GM15510 (cell line): ENCODE results near the gene FREY1.

Experiments
- POLR2A ChIP-seq: IDR thresholded peaks from 3 replicates; pipeline ENCODE4 v1.6.1; 2011; ENCODE audit warnings: borderline replicate concordance; ENCODE audit not compliant: insufficient read length; ENCODE audit errors: extremely low read depth

FREY1 gene

DNA sequence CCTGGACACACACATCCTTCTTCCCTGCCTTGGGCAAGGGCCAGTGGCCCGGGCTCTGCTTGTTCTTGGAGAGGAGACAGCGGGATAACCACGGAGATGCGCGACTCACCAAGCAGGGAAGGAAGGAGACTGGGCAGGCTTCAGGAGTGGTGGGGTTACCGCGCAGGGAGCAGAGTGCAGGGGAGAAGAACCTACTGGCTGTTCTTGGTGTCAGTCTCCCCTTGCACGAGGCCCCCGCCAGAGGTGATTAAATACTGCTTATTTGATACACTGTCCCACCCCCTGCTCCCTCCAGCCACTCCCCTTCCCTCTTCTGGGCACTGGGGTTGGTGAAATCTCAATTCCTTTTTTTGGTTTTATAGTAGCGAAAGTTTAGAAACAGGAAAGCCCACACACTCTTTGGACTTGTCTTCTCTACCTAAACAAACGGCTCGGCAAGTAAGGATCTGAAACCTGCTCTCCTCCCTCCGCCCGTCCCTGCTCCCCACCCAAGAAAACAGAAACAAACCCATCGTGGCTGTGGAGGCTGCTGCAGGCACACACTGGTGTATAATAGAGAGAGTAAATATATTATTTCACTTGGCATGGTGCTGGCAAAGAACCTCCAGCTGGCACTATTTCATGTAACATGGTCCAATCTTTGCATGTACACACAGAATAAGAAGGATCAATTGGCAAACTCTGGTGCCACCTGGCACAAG, 26.2 kb upstream of the FREY1 start:
- TF ChIP-seq POLR2A = no peak

DNA sequence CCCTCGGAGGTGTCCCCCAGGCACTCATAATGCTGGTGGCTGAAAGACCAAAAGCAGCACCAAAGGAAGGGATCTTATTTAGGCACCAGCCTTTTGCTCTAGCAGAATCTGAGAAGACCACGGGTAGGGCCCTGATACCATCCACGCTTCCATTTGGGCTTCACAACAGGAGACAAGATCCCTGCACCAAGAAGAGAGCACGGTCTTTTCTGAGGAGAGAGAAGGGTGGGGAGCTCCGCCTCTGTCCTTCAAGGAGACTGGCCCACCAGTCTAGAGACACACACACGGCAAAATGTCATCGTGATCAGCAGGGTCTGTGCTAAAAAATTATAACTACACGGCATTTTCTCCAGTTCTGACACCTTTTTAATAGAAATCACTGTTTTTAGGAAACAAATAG, 25.1 kb upstream of the FREY1 start:
- TF ChIP-seq POLR2A = no peak

DNA sequence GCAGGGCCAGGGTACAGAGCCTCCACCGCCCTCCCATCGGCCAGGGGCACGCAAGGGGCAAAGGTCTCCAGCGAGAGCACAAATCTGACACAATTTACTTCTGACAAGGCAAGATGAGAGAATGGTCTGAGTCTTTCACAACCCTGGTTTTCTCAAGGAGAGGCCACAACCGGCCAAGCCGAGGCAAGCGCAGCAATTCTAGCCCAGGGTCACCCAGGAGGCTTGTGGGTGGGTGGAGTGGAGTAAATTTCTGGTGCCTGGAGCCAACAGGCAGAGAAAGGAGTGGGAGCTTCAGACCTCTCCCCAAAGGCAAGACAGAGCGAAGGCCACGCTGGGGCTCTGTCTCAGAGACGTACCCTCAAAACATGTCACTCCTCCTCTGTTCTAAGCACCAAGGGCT, 24.7 kb upstream of the FREY1 start:
- no peak for TF ChIP-seq POLR2A

DNA sequence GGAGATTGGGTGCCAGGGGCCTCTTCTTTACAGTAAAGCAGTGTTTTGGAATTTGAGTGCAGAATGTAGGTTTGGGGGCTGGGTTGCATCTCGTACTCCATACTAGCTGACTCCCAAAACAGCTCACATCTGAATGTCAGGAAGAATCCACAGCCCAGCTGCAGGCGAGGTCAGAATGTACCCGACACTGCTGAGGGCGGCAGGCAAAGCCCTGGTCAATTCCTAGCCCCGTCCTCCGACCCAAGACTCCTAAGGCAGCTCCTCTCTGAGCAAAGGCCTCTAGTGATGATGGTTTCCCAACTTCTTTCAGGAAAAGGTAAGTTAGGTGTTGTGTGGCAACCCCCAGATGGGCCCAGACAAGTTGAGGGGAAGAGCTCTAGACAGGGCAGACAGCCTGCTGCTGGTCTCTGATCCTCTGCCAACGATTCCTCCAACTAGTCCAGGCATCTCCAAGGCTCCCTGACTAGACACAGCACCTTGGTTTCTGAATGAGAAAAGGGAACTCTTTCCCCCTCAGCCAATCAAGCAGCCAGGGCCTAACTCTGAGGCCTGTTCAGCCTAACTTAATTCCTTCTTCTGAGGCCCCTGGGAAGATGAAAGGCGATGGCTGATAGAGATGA, 24.0 kb upstream of the FREY1 start:
- TF ChIP-seq POLR2A = no peak

DNA sequence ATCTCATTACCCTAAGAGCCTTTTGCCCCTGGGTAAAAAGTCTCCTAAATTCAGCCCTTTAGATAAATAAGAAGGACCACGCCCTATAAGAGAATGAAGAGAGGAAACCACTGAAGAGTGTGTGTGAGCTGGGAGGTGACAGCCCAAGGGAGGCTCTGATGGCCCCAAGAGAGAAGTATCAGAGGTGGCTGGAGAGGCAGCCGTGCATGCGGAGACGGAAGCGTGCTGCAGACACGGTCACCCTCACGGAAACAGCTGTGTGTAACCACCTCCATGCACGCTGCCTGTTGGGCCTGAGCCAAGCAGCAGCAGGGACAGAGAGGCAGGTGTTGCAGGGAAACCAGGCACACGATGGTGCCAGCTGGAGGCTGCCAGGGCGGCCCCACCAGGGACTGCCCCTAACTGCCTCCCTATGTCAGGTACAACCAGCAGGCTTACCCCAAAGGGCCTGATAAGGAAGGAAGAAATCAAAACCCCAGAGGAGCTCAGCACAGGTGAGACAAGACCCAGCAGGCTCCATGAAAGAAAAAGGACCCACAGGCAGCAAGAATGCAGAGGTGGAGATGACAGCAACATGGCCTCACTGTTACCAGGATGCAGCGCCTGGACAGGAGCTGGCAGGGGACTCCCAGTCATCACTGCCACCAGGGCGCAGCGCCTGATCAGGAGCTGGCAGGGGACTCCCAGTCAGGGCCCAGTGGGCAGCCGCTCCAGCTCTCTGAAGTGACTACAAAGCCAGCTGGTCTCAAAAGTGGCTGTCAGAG, 23.1 kb upstream of the FREY1 start:
- TF ChIP-seq POLR2A = no peak

DNA sequence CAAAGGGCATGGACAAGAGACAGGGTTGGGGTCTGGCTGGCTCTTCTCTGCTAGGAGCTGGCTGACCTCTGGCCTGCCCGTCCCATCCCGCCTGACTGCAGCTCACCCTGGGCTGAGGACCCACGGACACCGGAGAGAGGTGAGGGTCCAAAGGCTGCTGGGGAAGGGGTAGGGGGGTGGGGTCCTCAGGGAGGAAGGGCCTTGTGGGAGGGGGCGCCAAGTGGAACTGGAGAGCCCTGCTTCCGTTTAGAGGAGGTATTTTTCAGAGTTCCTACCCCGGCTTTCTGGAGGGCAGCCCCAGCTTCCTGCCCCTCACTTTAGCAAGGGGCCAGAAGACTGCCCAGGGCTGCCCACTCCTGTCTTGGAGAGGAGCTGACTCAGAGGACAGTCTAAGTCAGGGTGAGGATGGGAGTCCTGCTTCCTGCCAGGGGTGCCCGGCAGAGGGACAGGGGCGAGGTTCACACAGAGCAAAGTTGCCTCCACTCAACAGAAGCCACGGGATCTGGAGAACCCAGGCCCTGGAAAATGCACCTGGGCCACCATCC, 22.5 kb upstream of the FREY1 start:
- TF ChIP-seq POLR2A = no peak

DNA sequence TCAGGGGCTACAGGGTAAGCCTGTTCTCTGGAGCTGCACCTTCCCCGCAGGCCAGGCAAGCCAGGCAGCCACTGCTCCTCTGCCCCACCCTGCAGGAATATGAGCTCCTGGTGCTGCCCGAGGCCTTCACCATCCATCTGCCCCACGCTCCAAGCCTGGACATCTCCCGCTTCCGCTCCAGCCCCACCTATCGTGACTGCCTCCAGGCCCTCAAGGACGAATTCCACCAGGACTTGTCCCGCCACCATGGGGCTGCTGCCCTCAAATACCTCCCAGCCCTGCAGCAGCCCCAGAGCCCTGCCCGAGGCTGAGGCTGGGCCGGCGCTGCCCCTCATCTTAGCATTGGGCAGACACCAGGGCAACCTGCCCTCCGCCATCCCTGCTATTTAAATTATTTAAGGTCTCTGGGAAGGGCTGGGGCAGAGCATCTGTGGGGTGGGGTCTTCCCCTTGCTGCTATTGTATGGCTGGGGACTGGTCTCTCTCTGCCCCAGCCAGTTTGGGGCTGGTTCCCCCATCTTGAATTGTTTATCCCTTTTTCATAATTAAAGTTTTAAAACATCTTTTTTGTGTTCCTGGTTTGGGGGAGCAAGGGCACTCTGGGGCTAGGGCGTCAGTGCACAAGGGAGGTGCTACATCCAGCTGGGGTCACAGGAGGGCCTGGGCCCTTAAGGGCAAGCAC, 21.6 kb upstream of the FREY1 start:
- no peak for TF ChIP-seq POLR2A

DNA sequence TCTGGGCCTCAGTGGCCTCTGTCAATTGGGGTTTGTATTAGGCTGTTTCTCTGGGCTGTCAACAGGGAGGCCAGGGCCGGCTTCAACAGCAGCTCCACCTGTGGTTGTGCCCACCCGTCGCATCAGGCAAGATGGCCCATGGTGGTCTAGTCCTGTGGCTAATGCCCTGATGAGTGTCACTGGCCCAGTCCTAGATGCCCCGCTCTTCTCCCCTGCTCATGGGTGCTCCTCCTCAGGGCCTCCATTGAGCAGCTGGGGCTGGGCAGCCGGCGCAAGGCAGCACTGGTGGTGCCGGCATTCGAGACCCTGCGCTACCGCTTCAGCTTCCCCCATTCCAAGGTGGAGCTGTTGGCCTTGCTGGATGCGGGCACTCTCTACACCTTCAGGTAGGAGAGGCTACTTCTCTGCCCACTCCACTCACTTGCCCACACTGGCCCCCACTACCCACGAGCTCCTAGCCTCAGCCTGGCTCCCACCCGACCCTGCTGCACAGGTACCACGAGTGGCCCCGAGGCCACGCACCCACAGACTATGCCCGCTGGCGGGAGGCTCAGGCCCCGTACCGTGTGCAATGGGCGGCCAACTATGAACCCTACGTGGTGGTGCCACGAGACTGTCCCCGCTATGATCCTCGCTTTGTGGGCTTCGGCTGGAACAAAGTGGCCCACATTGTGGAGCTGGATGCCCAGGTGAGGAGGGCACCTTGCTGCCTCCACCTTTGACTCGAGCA, 20.8 kb upstream of the FREY1 start:
- no peak for TF ChIP-seq POLR2A

DNA sequence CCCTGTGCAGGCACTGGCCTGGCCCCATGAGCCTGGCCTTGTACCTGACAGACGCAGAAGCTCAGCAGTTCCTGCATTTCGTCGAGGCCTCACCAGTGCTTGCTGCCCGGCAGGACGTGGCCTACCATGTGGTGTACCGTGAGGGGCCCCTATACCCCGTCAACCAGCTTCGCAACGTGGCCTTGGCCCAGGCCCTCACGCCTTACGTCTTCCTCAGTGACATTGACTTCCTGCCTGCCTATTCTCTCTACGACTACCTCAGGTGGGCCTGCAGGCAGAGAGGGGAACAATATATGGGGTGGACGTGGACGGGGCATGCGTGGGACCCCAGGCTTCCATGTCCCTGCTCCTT, 20.2 kb upstream of the FREY1 start:
- TF ChIP-seq POLR2A = no peak

DNA sequence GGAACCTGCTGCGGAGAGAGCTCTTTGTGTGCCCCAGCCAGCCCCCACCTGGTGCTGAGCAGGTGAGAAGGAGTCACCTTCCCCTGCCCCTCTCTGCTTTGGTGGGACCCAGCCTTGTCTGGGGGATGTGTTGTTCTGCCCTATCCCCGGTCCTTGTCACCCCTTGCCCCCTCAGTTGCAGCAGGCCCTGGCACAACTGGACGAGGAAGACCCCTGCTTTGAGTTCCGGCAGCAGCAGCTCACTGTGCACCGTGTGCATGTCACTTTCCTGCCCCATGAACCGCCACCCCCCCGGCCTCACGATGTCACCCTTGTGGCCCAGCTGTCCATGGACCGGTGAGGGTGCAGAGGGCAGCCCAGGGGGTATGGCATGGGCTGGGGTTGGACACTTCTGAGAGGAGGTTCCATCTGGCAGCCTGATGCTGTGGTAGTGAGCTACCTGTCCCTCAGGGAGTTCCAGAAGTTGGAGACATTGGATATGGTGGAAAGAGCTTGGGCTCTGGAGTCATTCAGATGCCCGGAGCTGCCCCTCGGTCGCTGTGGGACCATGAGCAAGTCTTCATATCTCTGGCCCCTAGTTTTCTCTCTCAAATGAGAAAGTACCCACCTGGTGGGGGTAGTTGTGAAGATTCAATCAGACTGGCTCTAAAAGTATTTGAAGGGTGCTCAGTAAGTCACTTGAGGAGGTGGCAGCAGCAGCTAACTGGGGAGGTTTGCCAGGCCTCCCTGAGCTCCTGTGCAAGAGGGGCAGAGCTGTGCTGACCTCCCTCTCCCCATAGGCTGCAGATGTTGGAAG, 19.7 kb upstream of the FREY1 start:
- TF ChIP-seq POLR2A = no peak

DNA sequence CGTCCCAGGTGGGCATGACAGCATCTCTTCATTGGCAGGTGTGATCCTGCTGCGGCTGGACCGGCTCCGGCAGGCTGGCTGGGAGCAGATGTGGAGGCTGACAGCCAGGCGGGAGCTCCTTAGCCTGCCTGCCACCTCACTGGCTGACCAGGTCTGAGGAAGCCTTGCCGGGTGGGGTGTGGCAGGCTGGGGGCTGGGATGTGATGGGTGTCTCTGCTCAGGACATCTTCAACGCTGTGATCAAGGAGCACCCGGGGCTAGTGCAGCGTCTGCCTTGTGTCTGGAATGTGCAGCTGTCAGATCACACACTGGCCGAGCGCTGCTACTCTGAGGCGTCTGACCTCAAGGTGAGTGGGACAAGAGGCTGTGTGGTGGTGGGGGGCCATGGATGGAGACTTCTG, 18.9 kb upstream of the FREY1 start:
- TF ChIP-seq POLR2A = no peak

DNA sequence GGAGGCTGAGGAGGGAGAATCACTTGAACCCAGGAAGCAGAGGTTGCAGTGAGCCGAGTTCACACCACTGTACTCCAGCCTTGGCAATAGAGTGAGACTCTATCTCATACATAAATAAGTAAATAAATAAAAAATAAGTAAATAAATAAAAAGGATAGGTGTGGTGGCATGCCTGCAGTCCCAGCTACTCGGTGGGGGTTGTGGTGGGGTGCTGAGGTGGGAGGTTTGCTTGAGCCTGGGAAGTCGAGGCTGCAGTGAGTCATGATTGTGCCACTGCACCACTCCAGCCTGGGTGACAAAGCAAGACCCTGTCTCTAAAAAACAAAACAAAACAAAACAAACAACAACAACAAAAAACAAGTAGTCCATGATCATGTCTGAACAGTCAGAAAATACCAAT, 18.5 kb upstream of the FREY1 start:
- no peak for TF ChIP-seq POLR2A

DNA sequence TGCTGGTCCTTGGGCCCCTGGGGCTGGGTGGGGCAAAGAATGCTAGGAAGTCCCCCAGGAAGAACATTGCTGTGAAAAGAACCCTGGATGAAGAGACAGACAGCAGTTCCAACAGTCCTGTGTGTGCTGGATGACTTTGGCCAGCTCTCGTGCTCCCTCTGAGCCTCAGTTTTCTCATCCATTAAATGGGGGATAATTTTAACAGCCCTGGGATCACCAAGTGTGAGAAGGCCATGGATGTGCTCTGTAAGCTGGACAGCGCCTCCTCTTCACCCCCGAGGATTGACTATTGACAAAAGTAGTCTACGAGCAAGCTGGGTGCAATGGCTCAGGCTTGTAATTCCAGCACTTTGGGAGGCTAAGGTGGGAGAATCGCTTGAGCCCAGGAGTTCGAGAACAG, 17.9 kb upstream of the FREY1 start:
- TF ChIP-seq POLR2A = no peak
